IPS-NIHi11 (cell line): ENCODE data around the gene TNRC6B.
"Not testable (repeated sequence)": the region's sequence is repeated elsewhere in the genome, so short reads cannot be mapped to it uniquely, and the experiment has no call there.

ENCODE experiments used
- DNase-seq: peaks from one replicate; pipeline ENCODE4 v3.0.0; 2012; ENCODE audit warnings: mixed read lengths, low spot score

Gene TNRC6B

DNA sequence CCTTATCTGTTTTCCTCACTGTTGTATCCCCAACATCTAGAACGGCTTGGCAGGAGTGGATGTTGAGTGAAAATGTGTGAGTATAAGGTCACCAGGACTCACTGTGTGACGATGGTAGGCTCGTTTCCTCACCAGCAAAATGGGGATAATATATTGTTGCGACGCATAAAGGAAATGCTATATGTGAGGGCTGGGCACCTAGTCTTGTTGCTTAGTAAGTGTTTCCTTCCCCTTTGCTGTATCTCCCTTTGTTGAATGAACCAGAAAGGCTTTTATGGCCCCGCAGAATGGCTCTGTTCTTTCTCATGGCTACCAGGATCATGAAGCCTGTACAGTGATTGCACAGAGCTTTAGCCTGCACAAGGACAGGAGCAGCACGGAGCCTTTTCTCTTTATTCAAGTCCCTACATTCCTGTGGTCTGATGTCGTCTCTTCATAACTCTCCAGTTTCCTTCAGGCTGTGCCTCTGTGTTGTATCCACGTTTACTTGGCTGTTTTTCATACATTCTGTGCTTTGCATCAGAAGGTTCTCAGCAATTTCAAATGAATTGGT is 5.4 kb downstream of the TNRC6B start:
- no peak for DNase-seq

DNA sequence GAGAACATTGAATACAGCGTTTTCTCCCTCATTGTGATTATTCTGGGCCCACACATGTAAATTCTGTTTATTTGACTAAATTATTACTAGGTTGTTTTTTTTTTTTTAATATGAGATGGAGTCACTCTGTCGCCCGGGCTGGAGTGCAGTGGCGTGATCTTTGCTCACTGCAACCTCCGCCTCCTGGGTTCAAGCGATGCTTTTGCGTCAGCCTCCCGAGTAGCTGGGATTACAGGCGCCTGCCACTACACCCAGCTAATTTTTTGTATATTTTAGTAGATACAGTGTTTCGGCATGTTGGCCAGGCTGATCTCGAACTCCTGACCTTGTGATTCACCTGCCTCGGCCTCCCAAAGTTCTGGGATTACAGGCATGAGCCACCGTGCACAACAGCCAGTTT is 5.9 kb downstream of the TNRC6B start:
- DNase-seq = not testable (repeated sequence)

DNA sequence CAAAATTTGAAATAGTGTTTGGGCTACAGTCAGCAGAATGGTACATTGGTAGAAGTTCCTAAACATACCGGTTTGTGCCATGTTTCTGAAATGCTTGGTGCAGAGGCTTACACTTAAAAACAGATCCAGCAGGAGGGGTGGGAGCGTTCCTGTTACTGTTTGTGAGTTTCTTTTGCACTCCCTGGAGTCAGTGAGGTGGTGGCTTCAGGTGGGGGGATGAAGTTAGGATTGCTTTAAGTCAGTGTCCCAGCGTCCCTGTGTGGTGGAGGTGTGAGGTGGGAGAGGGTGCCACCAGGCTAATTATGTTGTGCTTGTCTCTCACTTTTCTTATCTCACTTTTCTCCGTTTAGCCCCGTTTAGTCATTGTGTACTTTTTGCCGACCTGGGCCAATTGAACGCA is 9.7 kb downstream of the TNRC6B start:
- DNase-seq = no peak

DNA sequence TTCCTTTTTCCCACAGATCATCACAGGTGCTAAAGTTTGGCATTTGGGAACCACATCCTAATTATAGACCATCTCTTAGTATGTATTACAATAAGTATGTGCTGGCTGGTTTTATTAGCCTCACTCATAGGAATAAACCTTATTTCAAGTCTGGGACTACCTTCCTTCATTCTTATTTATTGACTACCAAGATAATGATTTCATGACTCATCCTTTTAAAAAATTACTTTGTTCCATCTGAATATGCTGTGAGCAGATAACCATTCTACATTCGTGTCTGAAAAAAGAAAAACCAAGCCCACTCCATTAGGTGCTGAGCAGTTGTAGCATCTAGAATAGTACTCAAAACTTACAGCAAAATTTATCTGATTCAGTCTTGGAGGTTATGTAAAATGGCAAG is 12.3 kb downstream of the TNRC6B start:
- no peak for DNase-seq

DNA sequence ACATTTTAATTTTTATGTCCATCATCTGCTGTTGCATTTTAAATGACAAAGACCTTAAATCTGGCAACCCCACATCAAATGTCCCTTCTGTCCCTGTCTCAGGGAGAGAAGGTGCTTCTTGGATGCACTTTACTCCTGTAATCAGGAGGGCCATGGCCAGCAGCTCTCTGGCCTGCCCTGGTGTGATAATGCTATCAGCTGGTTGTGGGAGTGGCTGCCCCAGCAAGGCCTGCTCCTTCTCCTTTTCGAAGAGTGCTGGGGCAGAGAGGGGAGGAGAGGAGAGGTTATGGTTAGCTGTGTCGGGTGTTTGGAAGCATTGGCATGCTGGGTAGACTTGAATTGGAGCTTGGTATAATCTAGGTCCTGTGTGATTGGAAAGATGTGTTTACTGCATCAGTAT is 12.8 kb downstream of the TNRC6B start:
- DNase-seq = no peak

DNA sequence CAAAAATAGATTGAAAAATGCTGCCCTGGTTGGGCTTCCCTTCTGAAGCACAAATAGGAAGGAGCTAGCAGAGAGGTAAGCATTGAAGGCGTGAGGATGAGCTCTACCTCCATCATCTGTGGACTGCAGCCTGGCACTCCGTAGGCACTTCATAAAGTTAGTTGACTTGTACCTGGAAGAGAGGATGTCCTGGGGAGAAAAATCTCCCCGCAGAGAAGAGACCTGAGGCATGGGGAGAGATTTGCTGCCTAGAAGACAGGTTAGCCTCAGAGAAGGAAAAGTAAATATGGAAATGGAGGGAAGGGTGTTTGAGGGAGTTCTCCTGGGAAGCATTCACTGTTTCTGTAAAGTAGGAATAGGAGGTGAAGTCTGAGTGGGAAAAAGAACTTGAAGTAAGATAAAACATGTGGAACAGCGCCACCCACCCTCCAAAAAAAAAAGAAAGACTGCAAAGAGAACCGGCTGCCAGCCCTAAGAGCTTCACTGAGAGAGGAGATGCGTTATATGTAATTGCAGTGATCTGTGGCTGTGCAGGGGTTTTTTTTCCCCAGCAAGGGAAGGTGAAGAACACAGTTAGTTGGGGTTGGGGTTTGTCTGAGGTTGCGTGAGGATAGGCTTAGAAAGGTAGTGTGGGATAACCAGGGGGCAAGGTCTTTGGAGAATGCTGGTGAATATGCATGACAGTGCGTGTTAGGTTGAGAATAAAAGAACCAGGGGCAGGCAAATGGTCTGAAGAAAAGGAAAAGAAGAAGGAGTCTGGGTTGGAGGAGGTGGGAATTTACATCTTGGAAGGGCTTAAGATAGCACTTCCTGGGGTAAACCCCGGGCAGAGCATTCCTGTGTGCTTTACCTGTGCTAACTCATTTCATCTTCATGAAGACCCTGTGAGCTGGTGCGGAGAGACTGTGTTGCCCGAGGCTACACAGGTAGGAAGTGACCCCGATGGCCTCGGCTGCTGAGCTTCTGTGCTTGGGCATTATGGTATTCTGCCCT is 16.0 kb downstream of the TNRC6B start:
- DNase-seq = peak; percentile 50

DNA sequence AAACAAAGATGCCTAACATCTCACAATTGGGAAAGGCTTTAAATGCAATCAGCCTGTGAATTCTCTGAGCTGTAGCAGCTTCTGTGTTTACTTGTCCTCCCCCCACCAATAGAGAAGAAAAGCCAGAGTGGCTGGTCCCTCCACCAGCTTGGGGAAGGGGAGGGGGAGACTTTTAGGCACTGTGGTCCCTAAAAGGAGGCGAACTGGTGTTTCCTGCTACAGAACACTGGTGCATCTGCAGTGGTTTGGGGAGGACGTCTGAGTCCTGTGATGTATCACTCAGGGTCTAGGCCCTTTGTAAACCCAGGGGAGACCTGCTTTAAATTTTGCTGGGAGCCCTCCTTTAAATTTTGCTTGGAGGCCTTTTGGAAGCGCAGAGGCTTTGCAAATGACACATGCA is 16.9 kb downstream of the TNRC6B start:
- DNase-seq = no peak

DNA sequence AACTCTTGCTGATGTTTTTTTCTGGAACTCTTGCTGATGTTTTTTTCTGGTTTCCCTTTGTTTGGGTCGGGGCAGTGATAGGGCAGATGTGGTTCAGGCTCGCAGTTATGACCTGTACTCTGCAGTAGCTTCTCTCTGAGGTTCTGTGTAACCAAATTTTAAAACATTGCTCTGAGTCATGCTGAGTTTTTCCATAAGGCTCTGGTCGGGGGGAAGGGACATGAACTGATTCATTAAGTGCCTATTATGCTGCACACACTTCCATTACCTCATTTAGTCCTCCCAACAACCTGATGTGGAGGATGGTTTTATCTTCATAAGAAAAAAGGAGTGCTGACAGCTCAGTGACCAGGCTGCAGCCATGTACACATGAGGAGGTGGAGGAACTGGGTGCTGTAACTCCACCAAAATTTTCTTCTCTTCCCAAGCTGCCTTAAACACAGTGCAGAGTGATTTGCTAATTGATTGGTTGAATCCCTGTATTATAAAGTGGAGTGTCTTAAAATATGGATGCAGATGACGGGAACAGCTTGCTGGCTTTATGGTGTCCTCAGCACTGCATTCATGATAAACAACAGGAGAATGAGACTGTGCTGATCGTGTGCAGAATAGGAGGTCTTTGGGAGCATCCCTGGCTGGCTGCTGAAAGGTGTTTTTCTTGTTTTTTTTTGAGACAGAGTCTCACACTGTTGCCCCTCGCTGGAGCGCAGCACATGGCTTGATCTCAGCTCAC is 19.1 kb downstream of the TNRC6B start:
- DNase-seq = no peak

DNA sequence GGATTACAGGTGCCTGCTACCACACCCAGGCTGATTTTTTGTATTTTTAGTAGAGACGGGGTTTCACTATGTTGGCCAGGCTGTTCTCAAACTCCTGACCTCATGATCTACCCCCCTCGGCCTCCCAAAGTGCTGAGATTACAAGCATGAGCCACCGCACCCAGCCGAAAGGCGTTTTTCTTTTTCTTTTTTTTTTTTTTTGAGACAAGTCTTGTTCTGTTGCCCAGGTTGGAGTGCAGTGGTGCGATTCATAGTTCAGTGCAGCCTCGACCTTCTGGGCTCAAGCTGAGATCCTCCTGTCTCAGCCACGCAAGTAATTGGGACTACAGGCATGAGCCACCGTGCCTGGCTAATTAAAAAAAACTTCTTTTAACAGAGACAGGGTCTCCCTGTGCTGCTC is 19.7 kb downstream of the TNRC6B start:
- DNase-seq = not testable (repeated sequence)

DNA sequence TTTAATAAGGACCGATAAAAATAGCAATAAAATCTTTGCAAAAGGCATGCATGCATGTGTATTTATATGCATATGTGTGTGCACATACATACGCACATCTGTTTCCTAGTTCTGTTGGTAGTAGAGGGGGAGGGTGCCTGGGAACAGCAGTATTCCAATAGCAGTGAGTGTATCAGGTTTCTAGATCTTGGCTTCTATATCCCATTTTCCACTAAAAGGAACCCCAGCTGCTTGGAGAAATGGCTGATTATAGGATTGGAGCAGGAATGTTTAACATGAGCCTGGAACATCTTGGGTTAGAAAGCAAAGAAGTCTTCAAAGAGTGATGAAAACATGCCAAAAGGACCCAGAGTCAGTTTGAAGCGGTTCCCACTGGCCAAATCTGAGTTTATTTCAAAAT is 21.0 kb downstream of the TNRC6B start:
- DNase-seq = no peak

DNA sequence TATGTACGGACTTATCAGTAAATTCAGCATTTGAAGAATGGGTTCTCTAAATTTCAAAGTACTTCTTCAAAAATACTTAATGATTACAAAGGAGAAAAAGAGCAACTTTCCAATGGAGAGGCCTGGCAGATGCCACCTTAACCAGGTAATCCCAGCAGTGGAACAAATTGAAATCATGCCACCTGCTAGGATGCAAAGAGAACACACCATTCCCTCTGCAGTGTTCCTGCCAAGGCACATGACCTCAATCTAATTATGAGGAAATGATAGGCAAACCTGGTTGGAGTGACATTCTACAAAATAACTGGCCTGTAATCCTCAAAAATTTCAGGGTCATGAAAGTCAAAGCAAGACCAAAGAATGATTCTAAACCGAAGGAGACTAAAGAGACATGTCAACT is 21.5 kb downstream of the TNRC6B start:
- DNase-seq = no peak

DNA sequence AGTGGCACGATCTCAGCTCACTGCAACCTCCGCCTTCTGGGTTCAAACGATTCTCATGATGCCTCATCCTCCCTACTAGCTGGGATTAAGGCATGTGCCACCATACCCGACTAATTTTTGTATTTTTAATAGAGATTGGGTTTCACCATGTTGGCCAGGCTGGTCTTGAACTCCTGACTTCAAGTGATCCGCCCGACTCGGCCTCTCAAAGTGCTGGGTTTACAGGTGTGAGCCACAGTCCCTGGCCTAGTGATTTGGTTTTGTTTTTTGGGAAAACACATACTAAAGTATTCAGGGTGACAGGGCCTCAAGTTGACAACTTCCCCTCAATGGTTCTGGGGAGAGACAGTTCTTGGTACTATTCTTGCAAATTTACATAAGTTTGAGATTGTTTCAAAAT is 22.1 kb downstream of the TNRC6B start:
- DNase-seq = no peak

DNA sequence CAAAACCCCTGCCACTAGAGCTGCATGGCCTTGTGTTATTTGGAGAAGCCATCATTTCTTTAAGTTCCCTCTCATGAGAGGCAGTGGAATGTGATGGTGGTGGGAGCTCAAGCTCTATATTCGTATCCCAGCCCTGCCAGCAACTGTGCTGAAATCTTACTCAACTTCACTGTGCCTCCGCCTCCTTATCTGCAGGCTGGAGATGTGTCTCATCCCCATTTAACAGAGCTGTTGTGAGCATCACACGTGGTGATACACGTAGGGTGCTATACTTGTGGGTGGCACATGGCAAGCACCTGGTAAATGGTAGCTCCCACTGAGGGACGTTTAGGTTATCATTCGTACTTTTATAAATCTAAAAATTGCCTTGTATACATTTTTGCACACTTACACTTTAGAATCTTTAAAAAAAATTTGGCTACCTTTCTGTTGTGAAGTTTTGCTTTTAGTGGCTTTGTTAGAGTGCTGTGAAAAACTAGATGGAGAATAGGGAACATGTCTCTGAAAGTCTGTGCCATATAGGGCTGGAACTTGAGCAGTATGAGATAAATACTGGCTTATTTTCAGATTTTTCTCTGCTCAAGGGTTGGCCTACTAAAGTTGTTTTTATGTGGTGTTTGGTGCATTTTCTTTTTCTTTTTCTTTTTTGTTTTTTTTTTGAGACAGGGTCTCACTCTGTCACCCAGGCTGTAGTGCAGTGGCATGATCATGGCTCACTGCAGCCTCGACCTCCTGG is 23.2 kb downstream of the TNRC6B start:
- DNase-seq = no peak

DNA sequence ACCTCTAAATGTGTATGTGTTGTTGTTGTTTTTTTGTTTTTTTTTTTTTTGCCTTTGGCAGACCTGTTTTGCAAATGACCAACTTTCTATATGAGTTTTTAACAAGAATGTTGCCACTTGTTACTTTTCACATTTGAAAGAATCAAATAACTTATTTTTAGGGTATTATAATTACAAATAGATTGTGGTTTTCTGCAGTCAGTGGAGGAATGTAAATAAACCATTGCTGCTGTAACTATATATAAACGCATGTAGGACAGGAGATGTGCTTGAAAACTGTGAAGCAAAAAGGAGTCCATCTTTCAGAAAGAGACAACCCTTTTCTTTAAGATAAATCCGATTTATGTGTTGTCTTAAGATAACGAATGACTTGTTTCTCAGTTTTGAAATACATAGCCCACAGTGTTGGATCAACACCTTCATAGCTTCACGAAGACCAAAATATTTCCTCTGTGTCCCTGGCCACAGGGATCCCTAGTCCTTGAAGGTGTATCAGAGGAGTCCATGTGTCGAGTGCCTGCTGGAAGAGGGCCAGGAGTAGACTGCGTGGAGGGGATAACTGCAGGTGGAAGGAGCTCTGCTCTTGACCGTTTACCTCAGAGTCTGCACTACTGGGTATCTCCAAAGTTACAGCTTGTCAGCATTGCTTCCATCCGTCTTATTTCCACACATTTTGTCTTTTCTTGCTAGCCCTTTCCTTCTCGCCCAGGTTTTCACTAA is 24.7 kb downstream of the TNRC6B start:
- DNase-seq = no peak

DNA sequence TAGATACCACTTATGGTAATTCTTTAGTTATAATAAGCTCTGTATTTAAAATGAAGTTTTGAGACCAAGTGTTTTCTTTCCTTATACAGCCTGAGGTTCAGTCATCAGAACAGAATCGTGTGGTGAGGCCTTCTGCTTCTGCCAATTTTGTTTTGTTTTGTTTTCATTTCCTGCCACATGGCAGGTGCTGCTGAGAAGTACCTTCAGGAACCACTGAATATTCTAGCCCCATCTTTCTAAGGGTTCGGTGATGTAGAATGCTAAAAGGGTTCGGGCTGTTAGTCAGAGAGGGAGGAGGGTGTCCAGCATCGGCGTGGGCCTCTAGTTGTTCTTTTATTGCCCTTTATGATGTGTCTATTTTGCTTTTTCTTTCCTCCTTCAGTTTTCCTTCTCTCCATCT is 25.8 kb downstream of the TNRC6B start:
- DNase-seq = no peak

DNA sequence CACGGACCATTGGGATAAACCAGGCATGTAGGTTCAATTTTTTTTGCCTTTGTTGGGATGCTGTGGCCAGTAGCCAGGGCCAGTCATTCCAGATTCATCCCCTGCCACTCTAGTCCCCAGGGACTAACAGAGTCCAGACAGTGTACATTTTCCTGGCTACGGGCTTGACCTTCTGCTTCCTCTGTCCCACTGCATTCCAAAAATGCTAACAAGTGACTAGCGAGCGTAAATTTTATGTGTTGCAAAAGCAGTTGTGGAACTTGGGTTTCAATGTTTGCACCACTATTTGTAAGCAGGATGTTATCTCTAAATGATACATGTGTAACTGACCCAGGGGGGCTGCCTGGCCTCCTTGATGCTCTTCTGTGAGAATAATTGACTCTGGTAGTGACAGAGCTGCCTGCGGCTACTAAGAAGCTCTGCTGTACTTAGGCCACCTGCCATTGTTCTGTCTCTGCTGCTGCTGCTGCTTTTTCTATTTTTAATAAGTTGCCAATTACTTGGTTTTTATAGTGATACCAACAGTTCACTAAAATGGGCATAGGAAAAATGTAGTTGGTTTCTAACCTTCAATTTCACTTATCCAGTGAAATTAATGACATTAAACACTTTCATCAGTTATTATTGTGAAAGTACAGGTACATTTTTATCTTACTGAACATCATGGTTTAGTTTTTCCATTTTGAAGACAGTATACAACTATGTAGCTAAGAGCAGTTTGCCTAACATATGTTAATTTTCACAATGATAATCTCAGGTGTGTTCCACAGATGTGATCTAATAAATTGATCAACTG is 26.8 kb downstream of the TNRC6B start:
- DNase-seq = no peak

DNA sequence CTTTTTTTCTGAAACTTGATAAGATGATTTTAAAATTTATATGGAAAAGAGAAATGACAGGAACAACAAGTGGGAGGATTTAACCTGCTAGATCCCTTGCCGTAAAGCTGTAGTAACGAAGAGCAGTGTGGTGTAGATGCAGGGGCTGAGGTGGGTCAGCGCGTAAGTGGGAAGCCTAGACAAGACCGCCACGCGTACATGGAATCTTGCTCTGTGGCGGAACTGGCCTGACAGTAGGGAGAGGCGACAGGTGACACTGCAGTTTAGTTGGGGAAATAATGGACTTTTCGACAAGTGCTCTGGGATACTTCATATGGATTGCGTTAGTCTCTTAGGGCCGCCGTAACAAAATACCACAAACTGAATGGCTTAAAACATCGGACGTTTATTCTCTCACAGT is 28.8 kb downstream of the TNRC6B start:
- DNase-seq = no peak

DNA sequence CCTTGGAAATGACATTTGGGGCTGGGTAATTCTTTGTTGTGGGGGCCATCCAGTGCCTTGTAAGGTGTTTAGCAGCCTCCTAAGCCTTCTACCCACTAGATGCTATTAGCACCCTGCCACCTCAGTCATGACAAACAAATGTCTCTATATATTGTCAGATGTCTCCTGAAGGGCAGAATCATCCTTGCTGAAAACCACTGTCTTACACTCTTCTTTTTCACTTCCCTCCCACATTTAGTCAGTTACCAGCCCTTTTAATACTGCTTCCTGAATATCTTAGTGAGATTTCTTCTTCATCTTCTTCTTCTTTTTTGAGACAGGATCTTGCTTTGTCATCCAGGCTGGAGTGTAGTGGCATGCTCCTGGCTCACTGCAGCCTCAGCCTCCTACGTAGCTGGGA is 33.1 kb downstream of the TNRC6B start:
- no peak for DNase-seq

DNA sequence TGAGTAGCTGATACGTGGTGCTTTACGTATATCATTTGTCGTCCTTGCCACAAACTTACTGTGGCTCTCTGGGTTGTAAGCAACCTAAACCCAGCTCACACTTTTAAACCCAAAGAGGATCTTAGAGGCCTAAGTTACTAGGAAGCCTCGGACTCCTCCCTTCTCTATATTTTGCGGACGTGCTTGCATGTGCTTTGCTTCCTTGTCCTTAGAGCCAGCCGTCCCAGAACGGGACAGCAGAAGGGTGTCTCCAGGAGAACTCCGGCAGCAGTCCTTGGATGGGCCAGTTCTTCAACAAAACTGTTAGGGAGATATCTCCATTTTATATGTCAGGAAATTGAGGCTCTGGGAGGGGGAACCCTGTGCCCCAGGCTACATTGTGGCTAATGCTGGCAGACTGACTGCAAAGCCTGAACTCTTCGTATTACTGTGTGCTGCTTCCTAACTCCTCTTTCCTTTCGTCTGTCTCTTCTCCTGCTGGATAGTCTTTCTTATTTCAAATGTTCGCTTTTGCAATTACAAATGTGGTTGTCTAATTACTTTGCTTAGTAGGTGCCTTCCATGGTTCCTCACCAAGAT is 33.8 kb downstream of the TNRC6B start:
- DNase-seq = no peak

DNA sequence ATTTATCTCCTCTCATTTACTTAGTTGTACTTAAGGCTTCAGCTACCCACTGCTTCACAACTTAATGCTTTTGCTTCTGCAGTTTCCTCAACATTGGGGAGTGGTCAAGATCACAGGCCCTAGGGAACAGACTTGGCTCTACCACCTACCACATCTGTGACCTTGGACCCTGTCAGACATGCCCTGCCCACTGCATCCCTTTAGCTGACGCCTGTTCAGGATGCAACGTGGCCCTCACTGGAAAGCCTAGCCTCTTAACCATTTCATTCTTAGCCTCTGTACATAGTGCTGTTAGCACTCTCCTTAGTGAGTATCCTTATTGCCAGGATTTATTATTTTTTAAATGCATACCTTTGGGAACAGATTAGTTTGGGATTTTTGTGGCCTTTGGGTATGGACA is 34.4 kb downstream of the TNRC6B start:
- DNase-seq = no peak
